A673 (cell line): Measurements from ENCODE around the gene COMMD3. TPM values are rescaled to one million over a fixed set of nuclear protein-coding genes. Genes with fewer than 3 reads are reported as not detected.

Experiments
- BruUV-seq: library from RNA; stranded (reverse); fragments of 400-500 nt; replicated peaks from 2 replicates; lab custom pipeline; 2021; lab: Mats Ljungman, UMichigan
- CTCF ChIA-PET: fragments of 300-600 bp; sonication (Branson Sonifier 250); formaldehyde crosslinking; loops from one replicate; lab custom pipeline; 2022; ENCODE audit warnings: antibody characterized with exemption; lab: Charles Lee
- POLR2A ChIA-PET: fragments of 300-600 bp; sonication (Branson Sonifier 250); formaldehyde crosslinking; loops from one replicate; lab custom pipeline; 2022; ENCODE audit warnings: antibody characterized with exemption; ENCODE audit not compliant: low non-redundant PET; lab: Charles Lee
- DNase-seq: peaks from one replicate; pipeline ENCODE4 v3.0.0-alpha.2; 2015; ENCODE audit warnings: low spot score
- H3K27ac ChIP-seq: fragments of 200-600 bp; sonication (generic); 2 replicates; pipeline ENCODE4 v1.5.1; 2016; ENCODE audit warnings: mixed run types, low read depth, mild to moderate bottlenecking, mixed read lengths, antibody characterized with exemption, low read length; ENCODE audit not compliant: poor library complexity, severe bottlenecking
- H3K27me3 ChIP-seq: fragments of 200-600 bp; sonication (generic); replicated peaks from 2 replicates; pipeline ENCODE4 v1.6.1; 2017; ENCODE audit warnings: mixed run types, low read depth, mild to moderate bottlenecking, mixed read lengths, antibody characterized with exemption, low read length; ENCODE audit not compliant: insufficient read depth, poor library complexity
- H3K36me3 ChIP-seq: fragments of 200-600 bp; sonication (generic); 2 replicates; pipeline ENCODE4 v1.6.1; 2016; ENCODE audit warnings: mixed run types, mild to moderate bottlenecking, mixed read lengths, antibody characterized with exemption, low read length; ENCODE audit not compliant: insufficient read depth, poor library complexity, severe bottlenecking
- H3K4me1 ChIP-seq: fragments of 200-600 bp; sonication (generic); 2 replicates; pipeline ENCODE4 v1.6.1; 2017; ENCODE audit warnings: mixed run types, mild to moderate bottlenecking, mixed read lengths, antibody characterized with exemption, low read length; ENCODE audit not compliant: insufficient read depth, poor library complexity, severe bottlenecking
- H3K4me3 ChIP-seq: fragments of 200-600 bp; sonication (generic); 2 replicates; pipeline ENCODE4 v1.5.1; 2016; ENCODE audit warnings: low read depth, mixed run types, mild to moderate bottlenecking, mixed read lengths, low read length; ENCODE audit not compliant: poor library complexity, severe bottlenecking
- H3K9me3 ChIP-seq: fragments of 200-600 bp; sonication (generic); 2 replicates; pipeline ENCODE4 v1.6.1; 2016; ENCODE audit warnings: mixed run types, low read depth, mild to moderate bottlenecking, mixed read lengths, antibody characterized with exemption, low read length; ENCODE audit not compliant: poor library complexity, severe bottlenecking
- EZH2 ChIP-seq: fragments of 200-600 bp; sonication (generic); IDR thresholded peaks from 2 replicates; pipeline ENCODE4 v1.6.1; 2017; ENCODE audit warnings: borderline replicate concordance, low read depth, mild to moderate bottlenecking, mixed read lengths, antibody characterized with exemption, low read length; ENCODE audit not compliant: poor library complexity, severe bottlenecking
- intact Hi-C: fragments of 100-400 bp; cut with micrococcal nuclease; formaldehyde crosslinking; loops from one replicate; pipeline ENCODE4 v1.10.0; 2022; ENCODE audit not compliant: unreplicated experiment
- total RNA-seq: library from RNA; stranded (reverse); gene quantifications from 2 replicates; pipeline ENCODE4 v1.2.3, GENCODE V29; 2021
- TF ChIP-seq, protein P1 (sequence below): fragments of 300-800, 200-600 bp; sonication (generic); conservative IDR thresholded peaks from 2 replicates; pipeline ENCODE4 v1.5.1; 2017; ENCODE audit warnings: low read depth, mild to moderate bottlenecking, antibody characterized with exemption, low read length, moderate library complexity, mixed read lengths

COMMD3 gene
- total RNA-seq, 1 experiment from 2014 or later, result 72.6 TPM

DNA sequence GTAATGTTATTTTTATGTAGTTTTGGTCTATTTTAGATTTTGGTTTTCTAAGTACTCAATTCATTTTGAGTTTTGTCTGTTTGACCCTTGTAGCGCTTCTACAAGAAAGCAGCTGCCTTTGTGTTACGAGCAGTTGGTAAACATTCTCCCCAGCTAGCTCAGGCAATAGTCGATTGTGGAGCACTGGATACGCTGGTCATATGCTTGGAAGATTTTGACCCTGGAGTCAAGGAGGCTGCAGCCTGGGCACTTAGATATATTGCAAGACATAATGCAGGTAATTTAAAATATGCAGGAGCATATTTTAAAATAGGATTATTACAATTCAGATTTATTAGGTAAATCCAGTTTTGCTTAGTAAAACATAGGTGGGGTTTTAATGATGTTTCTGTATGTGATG lies 52.2 kb downstream of the COMMD3 start:
- H3K4me3 ChIP-seq, result no peak overlapping the region
- no peaks in the 10 kb centered on the region for H3K9me3 ChIP-seq
- no peaks in the 10 kb centered on the region for H3K36me3 ChIP-seq
- no peak for DNase-seq
- H3K4me1 ChIP-seq, result no peaks in the 10 kb centered on the region
- intact Hi-C loops, result no loop called here
- H3K27me3 ChIP-seq, result no peaks in the 10 kb centered on the region
- CTCF ChIA-PET, result no interaction called here
- no TSS peak for BruUV-seq
- TF ChIP-seq, protein P1, sequence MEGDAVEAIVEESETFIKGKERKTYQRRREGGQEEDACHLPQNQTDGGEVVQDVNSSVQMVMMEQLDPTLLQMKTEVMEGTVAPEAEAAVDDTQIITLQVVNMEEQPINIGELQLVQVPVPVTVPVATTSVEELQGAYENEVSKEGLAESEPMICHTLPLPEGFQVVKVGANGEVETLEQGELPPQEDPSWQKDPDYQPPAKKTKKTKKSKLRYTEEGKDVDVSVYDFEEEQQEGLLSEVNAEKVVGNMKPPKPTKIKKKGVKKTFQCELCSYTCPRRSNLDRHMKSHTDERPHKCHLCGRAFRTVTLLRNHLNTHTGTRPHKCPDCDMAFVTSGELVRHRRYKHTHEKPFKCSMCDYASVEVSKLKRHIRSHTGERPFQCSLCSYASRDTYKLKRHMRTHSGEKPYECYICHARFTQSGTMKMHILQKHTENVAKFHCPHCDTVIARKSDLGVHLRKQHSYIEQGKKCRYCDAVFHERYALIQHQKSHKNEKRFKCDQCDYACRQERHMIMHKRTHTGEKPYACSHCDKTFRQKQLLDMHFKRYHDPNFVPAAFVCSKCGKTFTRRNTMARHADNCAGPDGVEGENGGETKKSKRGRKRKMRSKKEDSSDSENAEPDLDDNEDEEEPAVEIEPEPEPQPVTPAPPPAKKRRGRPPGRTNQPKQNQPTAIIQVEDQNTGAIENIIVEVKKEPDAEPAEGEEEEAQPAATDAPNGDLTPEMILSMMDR, result no peak
- no peak for TF ChIP-seq EZH2
- POLR2A ChIA-PET, result no interaction called here
- H3K27ac ChIP-seq, result no peak overlapping the region

DNA sequence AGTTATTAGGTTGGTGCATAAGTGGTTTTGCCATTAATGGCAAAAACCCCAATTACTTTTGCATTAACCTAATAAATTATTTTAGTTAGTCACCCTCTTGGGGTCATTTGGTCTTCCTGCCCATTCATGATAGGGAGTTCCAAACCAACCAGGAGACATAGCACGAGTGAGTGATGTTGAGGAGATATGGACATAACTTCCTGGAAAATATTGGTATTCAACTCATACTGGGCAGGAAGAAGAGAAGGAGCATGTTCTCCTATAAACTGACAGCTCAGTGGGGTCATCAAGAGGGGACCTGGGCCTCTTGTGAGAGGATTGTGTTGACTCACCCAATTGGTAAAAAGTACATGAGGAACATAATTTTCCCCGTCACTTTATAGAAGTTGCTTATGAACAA lies 52.8 kb downstream of the COMMD3 start:
- Histone ChIP-seq H3K4me1 (no peaks in the 10 kb centered on the region), H3K9me3 (no peaks in the 10 kb centered on the region), H3K36me3 (no peaks in the 10 kb centered on the region), H3K27me3 (no peaks in the 10 kb centered on the region), H3K4me3 (no peak overlapping the region), H3K27ac (no peak overlapping the region)
- DNase-seq, result no peak
- POLR2A ChIA-PET, result interaction anchor here (0.7 kb wide), 1 partner anchor 255 kb away, joined by 3 read pairs; no protein-coding TSS in a partner anchor
- BruUV-seq, result no TSS peak
- no peak for TF ChIP-seq EZH2
- TF ChIP-seq, protein P1, result no peak
- intact Hi-C loops, result no loop called here
- CTCF ChIA-PET, result no interaction called here

DNA sequence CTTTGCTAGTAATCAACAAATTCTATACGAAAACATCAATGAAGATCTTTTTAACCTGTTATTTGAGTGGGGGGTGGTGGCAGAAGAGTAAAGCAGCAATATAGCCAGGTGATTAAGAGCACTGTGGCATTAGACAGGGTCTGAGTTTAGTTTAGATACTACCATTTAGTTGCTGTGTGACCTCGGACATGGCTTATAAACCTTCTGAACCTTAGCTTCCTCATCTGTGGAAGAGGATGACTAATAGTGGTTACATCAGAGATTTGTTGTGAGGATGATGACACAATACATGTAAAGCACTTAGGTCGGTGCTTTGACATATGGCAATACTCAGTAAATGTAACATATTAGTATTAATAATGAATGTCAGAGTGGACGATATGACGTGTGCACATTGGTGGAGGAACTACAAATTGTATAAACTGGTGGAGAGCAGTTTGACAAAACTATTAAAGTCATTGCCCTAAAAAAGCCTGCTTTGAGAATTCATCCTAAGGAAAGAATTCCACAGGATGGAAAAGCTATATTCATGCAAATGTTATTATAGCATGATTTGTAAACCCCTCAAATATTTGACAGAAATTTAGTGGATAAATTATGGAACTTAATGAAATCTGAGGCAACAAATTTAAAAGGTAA lies 53.4 kb downstream of the COMMD3 start:
- H3K27ac ChIP-seq, result no peak overlapping the region
- intact Hi-C loops, result no loop called here
- no peak overlapping the region for H3K4me3 ChIP-seq
- H3K36me3 ChIP-seq, result no peaks in the 10 kb centered on the region
- no peaks in the 10 kb centered on the region for H3K9me3 ChIP-seq
- BruUV-seq, result no TSS peak
- ChIA-PET CTCF (no interaction called here), POLR2A (interaction anchor here (0.7 kb wide), 1 partner anchor 256 kb away, joined by 3 read pairs; no protein-coding TSS in a partner anchor)
- TF ChIP-seq, protein P1, result no peak
- TF ChIP-seq EZH2, result no peak
- no peaks in the 10 kb centered on the region for H3K4me1 ChIP-seq
- no peak for DNase-seq
- no peaks in the 10 kb centered on the region for H3K27me3 ChIP-seq

Other genes with a start within 250 kb of the COMMD3 start
- gene EBLN1, start 98.4 kb upstream of the COMMD3 start, total RNA-seq, result not detected in 2 replicates
- 65.3 and 85.2 TPM in 2 replicates for gene BMI1, start 4.7 kb downstream of the COMMD3 start, total RNA-seq
- gene SPAG6, start 29.1 kb downstream of the COMMD3 start, total RNA-seq, result 0.39 and 0.74 TPM in 2 replicates